ENCODE results near the gene GALNT1. TPM values are rescaled to one million over a fixed set of nuclear protein-coding genes. Genes with fewer than 3 reads are reported as not detected.

Gene GALNT1
- total RNA-seq, 4 donors from 2014 or later = 40.2 to 47.9 (median 45.0) TPM

DNA sequence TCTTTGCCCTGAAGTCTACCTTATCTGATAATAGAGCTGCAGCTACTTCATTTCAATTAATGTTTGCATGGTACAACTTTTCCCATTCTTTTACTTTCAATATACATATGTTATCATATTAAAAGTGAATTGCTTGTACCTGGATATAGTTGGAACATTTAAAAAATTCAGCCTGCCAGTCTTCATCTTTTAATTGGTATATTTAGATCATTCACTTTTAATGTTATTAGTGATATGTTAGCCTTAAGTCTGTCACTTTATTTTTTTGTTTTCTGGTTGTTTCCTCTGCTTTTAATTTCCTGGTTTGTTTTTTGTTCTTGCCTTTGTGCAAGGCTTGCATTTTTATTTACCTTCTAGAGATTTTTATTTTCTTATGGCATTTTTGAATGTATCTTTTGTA, 158.2 kb downstream of the GALNT1 start:
- no peaks in the 10 kb centered on the region for H3K27me3 ChIP-seq
- H3K4me1 ChIP-seq = no peaks in the 10 kb centered on the region
- H3K36me3 ChIP-seq = no peaks in the 10 kb centered on the region
- H3K27ac ChIP-seq = no peak overlapping the region
- intact Hi-C loops (cut with DNase I; ENCODE audit: low total_unique reads) = no loop called here
- H3K9me3 ChIP-seq = peaks cover 0 to 5% (median 0%) of the 10 kb centered on the region in 3 donors
- TF ChIP-seq POLR2A (IDR thresholded peaks at IDR 0.05) = no peak
- TF ChIP-seq, protein P1, sequence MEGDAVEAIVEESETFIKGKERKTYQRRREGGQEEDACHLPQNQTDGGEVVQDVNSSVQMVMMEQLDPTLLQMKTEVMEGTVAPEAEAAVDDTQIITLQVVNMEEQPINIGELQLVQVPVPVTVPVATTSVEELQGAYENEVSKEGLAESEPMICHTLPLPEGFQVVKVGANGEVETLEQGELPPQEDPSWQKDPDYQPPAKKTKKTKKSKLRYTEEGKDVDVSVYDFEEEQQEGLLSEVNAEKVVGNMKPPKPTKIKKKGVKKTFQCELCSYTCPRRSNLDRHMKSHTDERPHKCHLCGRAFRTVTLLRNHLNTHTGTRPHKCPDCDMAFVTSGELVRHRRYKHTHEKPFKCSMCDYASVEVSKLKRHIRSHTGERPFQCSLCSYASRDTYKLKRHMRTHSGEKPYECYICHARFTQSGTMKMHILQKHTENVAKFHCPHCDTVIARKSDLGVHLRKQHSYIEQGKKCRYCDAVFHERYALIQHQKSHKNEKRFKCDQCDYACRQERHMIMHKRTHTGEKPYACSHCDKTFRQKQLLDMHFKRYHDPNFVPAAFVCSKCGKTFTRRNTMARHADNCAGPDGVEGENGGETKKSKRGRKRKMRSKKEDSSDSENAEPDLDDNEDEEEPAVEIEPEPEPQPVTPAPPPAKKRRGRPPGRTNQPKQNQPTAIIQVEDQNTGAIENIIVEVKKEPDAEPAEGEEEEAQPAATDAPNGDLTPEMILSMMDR (IDR thresholded peaks at IDR 0.05 in 4 of 5, conservative IDR thresholded peaks at IDR 0.05 in 1 of 5) = no peak
- in situ Hi-C loops (cut with MboI; ENCODE audit: low sequenced_read_pairs in 4 of 4) = no loop called here
- DNase-seq = no peak
- no peak for ATAC-seq
- H3K4me3 ChIP-seq = no peak overlapping the region

DNA sequence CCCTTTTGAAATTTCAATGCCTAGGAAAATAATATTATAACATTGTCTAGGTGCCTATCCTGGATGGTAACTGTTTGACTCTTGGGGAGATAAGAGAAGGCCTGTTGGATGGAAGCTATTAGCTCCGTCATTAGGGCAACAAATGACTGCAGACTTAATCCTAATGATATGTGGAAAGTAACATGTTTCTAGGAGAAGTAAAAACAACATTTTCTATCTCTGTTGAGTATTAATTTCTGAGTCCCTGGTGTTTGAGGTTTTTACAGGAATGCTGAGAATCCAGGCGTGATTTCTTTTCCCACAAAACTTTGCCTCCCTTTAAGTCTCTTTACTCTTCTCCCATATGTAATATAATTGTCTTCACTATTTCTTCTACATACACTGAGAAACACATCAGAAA, 159.1 kb downstream of the GALNT1 start:
- Histone ChIP-seq H3K4me3 (no peak overlapping the region), H3K4me1 (no peaks in the 10 kb centered on the region), H3K27ac (no peak overlapping the region), H3K9me3 (peaks cover 0 to 5% (median 0%) of the 10 kb centered on the region in 3 donors), H3K36me3 (no peaks in the 10 kb centered on the region), H3K27me3 (no peaks in the 10 kb centered on the region)
- DNase-seq (no peak), ATAC-seq (no peak)
- intact Hi-C loops (cut with DNase I; ENCODE audit: low total_unique reads) (no loop called here), in situ Hi-C loops (cut with MboI; ENCODE audit: low sequenced_read_pairs in 4 of 4) (no loop called here)
- TF ChIP-seq, protein P1 (IDR thresholded peaks at IDR 0.05 in 4 of 5, conservative IDR thresholded peaks at IDR 0.05 in 1 of 5) = no peak
- TF ChIP-seq POLR2A (IDR thresholded peaks at IDR 0.05) = no peak

DNA sequence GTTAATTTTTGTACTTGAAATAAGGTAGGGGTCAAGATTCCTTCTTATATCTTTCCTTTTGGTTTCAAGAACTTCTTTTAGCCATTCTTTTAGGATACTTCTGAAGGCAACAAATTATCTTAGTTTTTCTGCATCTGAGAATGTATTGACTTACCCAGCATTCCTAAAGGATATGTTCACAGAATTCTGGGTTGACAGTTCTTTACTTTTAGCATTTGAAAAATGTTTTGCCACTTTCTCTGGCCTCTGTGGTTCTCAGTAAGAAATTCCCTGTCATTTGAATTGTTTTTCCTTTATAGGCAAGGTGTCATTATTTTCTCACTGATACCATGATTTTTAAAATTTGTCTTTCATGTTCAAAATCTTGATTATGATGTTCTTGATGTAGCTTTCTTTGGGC, 162.4 kb downstream of the GALNT1 start:
- H3K4me1 ChIP-seq = no peaks in the 10 kb centered on the region
- no peaks in the 10 kb centered on the region for H3K36me3 ChIP-seq
- no peak for ATAC-seq
- intact Hi-C loops (cut with DNase I; ENCODE audit: low total_unique reads) (no loop called here), in situ Hi-C loops (cut with MboI; ENCODE audit: low sequenced_read_pairs in 4 of 4) (no loop called here)
- H3K27me3 ChIP-seq = no peaks in the 10 kb centered on the region
- TF ChIP-seq POLR2A (IDR thresholded peaks at IDR 0.05) = no peak
- TF ChIP-seq, protein P1 (IDR thresholded peaks at IDR 0.05 in 4 of 5, conservative IDR thresholded peaks at IDR 0.05 in 1 of 5) = no peak
- H3K9me3 ChIP-seq = peaks cover 0 to 5% (median 0%) of the 10 kb centered on the region in 3 donors
- no peak overlapping the region for H3K4me3 ChIP-seq
- H3K27ac ChIP-seq = no peak overlapping the region
- DNase-seq = no peak

DNA sequence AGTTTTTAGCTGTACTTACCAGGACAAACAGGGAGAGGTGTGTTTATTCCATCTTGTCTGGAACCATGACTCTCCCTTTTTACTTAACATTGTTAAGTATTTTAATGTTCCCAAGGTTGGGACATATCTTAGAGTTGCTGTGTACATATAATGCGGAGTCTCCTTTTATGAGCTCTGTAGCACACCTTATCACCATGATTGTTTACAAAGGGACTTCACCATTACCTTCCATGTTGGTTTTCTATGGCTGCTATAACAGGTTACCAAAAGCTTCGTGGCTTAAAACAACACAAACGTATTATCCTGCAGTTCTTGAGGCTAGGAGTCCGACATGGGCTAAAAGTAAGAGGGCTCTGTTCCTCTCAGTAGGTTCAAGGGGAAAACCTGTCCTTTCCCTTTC, 164.3 kb downstream of the GALNT1 start:
- intact Hi-C loops (cut with DNase I; ENCODE audit: low total_unique reads) = no loop called here
- H3K27ac ChIP-seq = no peak overlapping the region
- H3K4me3 ChIP-seq = no peak overlapping the region
- TF ChIP-seq POLR2A (IDR thresholded peaks at IDR 0.05) = no peak
- TF ChIP-seq, protein P1 (IDR thresholded peaks at IDR 0.05 in 4 of 5, conservative IDR thresholded peaks at IDR 0.05 in 1 of 5) = no peak
- H3K36me3 ChIP-seq = no peaks in the 10 kb centered on the region
- no peaks in the 10 kb centered on the region for H3K9me3 ChIP-seq
- ATAC-seq (no peak), DNase-seq (no peak)
- in situ Hi-C loops (cut with MboI; ENCODE audit: low sequenced_read_pairs in 4 of 4) = no loop called here
- H3K27me3 ChIP-seq = no peaks in the 10 kb centered on the region
- H3K4me1 ChIP-seq = no peaks in the 10 kb centered on the region

DNA sequence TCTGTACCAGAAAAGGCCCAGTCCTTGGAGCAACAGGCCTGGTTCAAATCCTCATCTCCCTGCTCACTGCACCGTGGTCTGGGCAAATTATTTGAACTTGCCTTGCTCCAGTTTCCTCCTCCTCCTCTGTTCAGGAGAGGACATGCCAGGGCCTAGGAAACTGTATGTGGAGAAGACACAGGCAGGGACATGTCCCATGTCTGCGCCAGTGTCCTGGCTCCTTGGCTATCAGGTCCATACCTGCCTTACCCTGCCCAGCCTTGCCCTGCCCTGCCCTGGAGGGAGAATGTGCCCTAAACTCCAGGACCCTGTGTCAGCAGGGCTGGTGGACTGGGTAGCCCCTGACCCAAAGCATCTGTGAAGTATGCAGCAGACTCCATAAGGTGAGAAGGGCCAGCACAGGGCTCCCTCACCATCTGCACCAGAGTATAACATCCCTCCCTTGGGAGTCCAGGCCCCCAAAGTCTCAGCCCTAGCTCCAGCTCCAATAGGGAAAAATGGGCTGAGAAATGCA, 165.3 kb downstream of the GALNT1 start:
- Histone ChIP-seq H3K27ac (no peak overlapping the region), H3K27me3 (no peaks in the 10 kb centered on the region), H3K4me3 (no peak overlapping the region), H3K4me1 (no peaks in the 10 kb centered on the region), H3K36me3 (no peaks in the 10 kb centered on the region), H3K9me3 (no peaks in the 10 kb centered on the region)
- in situ Hi-C loops (cut with MboI; ENCODE audit: low sequenced_read_pairs in 4 of 4) = no loop called here
- DNase-seq = no peak
- no peak for TF ChIP-seq POLR2A (IDR thresholded peaks at IDR 0.05)
- TF ChIP-seq, protein P1 (IDR thresholded peaks at IDR 0.05 in 4 of 5, conservative IDR thresholded peaks at IDR 0.05 in 1 of 5) = no peak
- no peak for ATAC-seq
- intact Hi-C loops (cut with DNase I; ENCODE audit: low total_unique reads) = no loop called here

All from gastrocnemius medialis (tissue), 4 donors.